Ascending aorta (tissue), 2 donors: ENCODE measurements around the gene IL20. TPM values are rescaled to one million over a fixed set of nuclear protein-coding genes. Genes with fewer than 3 reads are reported as not detected.

Source experiments
- DNase-seq, 2 donors: peaks; one replicate each; pipeline ENCODE4 v3.0.0-alpha.2; 2019; ENCODE audit warnings: low spot score in 2 of 2
- H3K27ac ChIP-seq, 2 donors: fragments of 200-600 bp; sonication (generic); one replicate each; pipeline ENCODE4 v1.5.1; 2016 to 2017; ENCODE audit warnings: mild to moderate bottlenecking in 1 of 2
- H3K27me3 ChIP-seq: fragments of 200-600 bp; sonication (generic); one replicate; pipeline ENCODE4 v1.5.1; 2017
- H3K36me3 ChIP-seq, 2 donors: fragments of 200-600 bp; sonication (generic); one replicate each; pipeline ENCODE4 v1.5.1; 2016
- H3K4me1 ChIP-seq, 2 donors: fragments of 200-600 bp; sonication (generic); one replicate each; pipeline ENCODE4 v1.5.1; 2016 to 2017; ENCODE audit warnings: mild to moderate bottlenecking in 1 of 2
- H3K4me3 ChIP-seq, 2 donors: fragments of 200-600 bp; sonication (generic); one replicate each; pipeline ENCODE4 v1.5.1; 2016 to 2017; ENCODE audit warnings: mild to moderate bottlenecking in 1 of 2
- H3K9me3 ChIP-seq, 2 donors: fragments of 200-600 bp; sonication (generic); one replicate each; pipeline ENCODE4 v1.5.1; 2016
- intact Hi-C: fragments of 100-400 bp; cut with DNase I; formaldehyde crosslinking; loops from one replicate; pipeline ENCODE4 v1.15.1; 2023
- total RNA-seq: library from RNA; depleted of rRNA; stranded (reverse); fragments of >200 nt; gene quantifications from one replicate; pipeline ENCODE4 v1.1.0, GENCODE V29; 2016
- TF ChIP-seq, protein P1 (sequence below), 3 experiments: fragments of 200-600 bp in 2 of 3; fragments of 450-650 bp in 1 of 3; sonication (generic) in 2 of 3; IDR thresholded peaks; one replicate each; pipeline ENCODE4 v1.5.1; 2016 to 2019; ENCODE audit warnings: antibody characterized with exemption in 3 of 3, mild to moderate bottlenecking in 1 of 3, moderate library complexity in 1 of 3

Gene IL20
- total RNA-seq, 1 donor from 2014 or later, result not detected

DNA sequence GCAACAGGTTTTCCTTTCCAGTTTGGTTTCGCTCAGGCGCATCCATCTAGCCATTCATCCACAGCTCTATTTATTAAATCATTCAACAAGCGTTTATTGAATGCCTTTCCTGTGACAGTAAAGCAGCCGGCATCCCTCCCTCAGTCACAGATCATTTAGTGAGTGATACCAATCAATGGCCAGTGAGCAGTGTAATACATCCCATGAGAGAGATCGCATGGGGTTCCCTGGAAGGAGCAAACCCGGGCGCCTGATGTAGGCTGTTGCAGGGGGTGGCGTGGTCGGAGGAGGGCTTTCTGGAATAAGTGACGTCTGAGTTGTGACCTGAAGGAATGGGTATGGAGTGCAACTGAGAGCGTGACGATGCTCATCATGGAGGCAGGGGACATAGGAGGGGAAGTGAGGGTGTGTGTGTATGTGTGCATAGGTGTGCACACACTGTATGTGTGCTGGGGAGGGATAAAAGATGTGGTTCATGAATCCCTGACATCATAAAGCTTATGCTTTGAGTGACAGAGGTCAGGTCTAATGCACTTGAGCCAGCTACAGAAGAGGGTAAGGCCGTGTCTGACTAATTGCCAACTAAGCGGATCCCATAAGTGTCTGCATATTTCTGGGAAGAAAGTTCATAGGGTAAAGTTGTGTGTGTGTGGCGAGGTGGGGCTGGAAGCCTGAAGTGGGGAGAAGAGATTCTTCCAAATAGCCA is 49.8 kb downstream of the IL20 start:
- no peaks in the 10 kb centered on the region for H3K4me1 ChIP-seq
- intact Hi-C loops, result loop anchor here (10.0 kb wide), 1 partner anchor 140 kb away; the partner anchor contains the start of genes PFKFB2 and YOD1
- no peaks in the 10 kb centered on the region for H3K36me3 ChIP-seq
- H3K27ac ChIP-seq, result no peak overlapping the region
- H3K9me3 ChIP-seq, result no peaks in the 10 kb centered on the region
- no peak overlapping the region for H3K4me3 ChIP-seq
- TF ChIP-seq, protein P1, sequence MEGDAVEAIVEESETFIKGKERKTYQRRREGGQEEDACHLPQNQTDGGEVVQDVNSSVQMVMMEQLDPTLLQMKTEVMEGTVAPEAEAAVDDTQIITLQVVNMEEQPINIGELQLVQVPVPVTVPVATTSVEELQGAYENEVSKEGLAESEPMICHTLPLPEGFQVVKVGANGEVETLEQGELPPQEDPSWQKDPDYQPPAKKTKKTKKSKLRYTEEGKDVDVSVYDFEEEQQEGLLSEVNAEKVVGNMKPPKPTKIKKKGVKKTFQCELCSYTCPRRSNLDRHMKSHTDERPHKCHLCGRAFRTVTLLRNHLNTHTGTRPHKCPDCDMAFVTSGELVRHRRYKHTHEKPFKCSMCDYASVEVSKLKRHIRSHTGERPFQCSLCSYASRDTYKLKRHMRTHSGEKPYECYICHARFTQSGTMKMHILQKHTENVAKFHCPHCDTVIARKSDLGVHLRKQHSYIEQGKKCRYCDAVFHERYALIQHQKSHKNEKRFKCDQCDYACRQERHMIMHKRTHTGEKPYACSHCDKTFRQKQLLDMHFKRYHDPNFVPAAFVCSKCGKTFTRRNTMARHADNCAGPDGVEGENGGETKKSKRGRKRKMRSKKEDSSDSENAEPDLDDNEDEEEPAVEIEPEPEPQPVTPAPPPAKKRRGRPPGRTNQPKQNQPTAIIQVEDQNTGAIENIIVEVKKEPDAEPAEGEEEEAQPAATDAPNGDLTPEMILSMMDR (IDR thresholded peaks at IDR 0.05), result no peak
- H3K27me3 ChIP-seq, result peaks cover 2% of the 10 kb centered on the region
- DNase-seq, result no peak

DNA sequence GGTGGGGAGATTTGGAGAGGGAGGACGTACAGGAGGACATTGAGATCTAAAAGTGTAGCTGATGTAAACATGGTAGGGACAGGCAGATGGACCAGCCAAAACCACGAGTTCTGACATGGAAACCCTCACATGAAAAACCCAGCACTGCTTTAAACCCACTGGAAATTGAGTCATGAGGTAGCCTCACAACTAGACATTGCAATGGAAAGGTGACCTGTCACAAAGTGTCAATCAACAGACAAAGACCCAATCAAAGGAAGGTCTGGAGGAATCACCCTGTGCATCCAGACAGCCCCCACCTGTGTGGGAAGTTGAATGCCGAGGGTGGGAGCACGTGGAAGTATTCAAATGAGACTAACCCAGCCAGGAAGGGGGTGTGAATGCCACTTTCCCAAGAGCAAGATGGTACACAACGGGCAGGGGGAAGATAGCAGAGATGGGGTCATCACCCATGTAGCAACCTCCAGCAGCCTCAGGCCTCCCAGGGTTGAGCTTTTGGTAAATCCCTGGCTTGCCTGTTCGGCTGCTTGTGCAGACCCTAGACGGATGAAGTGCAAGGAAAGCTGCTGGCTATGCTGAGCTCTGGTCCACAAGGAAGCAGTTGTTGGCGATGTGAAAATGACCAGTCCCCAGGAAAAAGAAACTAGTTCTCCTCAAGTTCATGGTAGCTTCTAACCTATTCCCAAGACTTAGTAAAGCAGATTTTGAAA is 50.7 kb downstream of the IL20 start:
- TF ChIP-seq, protein P1 (IDR thresholded peaks at IDR 0.05), result no peak
- intact Hi-C loops, result loop anchor here (10.0 kb wide), 1 partner anchor 139 kb away; the partner anchor contains the start of genes PFKFB2 and YOD1
- Histone ChIP-seq H3K36me3 (no peaks in the 10 kb centered on the region), H3K4me1 (no peaks in the 10 kb centered on the region), H3K4me3 (no peak overlapping the region), H3K9me3 (no peaks in the 10 kb centered on the region), H3K27me3 (no peaks in the 10 kb centered on the region), H3K27ac (no peak overlapping the region)
- DNase-seq, result no peak

DNA sequence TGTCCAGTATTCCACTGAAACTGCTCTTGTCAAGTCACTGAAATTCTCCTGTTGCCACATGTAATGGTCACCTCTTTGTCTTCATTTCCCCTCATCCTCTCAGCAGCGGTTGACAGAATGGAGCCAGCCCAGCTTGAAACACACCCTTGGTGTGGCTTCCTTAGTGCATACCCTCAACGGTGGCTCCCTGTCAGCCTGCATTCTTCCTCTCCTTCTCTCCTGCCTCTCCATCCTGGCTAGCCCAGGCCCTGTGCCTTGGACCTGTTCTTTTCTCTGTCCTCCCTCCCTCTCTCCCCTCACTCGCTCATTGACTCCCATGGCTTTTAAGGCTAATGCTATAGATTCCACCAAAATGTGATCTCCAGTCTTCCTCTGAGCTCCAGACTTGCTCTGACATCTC is 52.7 kb downstream of the IL20 start:
- Histone ChIP-seq H3K36me3 (no peaks in the 10 kb centered on the region), H3K9me3 (no peaks in the 10 kb centered on the region), H3K27ac (no peak overlapping the region), H3K27me3 (no peaks in the 10 kb centered on the region), H3K4me3 (no peak overlapping the region), H3K4me1 (no peaks in the 10 kb centered on the region)
- no peak for DNase-seq
- TF ChIP-seq, protein P1 (IDR thresholded peaks at IDR 0.05), result no peak
- intact Hi-C loops, result loop anchor here (10.0 kb wide), 1 partner anchor 137 kb away; the partner anchor contains the start of genes PFKFB2 and YOD1

Other genes starting within 250 kb of the IL20 start
- 17.9 TPM for gene DYRK3, start 230.1 kb upstream of the IL20 start, total RNA-seq
- gene MAPKAPK2, start 180.7 kb upstream of the IL20 start, total RNA-seq, result 35.3 TPM
- not detected for gene IL19, start 94.8 kb upstream of the IL20 start, total RNA-seq
- gene IL10, start 93.1 kb upstream of the IL20 start, total RNA-seq, result 1.6 TPM
- gene IL24, start 31.8 kb downstream of the IL20 start, total RNA-seq, result not detected
- 1.3 TPM for gene FCMR, start 56.3 kb downstream of the IL20 start, total RNA-seq
- 0.53 TPM for gene PIGR, start 80.8 kb downstream of the IL20 start, total RNA-seq
- gene FCAMR, start 104.8 kb downstream of the IL20 start, total RNA-seq, result not detected
- gene C1orf116, start 167.1 kb downstream of the IL20 start, total RNA-seq, result not detected
- 4.0 TPM for gene YOD1, start 185.6 kb downstream of the IL20 start, total RNA-seq
- gene PFKFB2, start 187.7 kb downstream of the IL20 start, total RNA-seq, result 1.2 TPM
- gene C4BPB, start 223.2 kb downstream of the IL20 start, total RNA-seq, result not detected
- gene C4BPA, start 238.6 kb downstream of the IL20 start, total RNA-seq, result not detected